HG02610 (cell line): ENCODE measurements around the gene NTRK2.

Experiments
- ATAC-seq: cut with Tn5 transposase; IDR thresholded peaks from one replicate; pipeline ENCODE4 v1.9.1; 2021; ENCODE audit warnings: mild to moderate bottlenecking, moderate library complexity; ENCODE audit not compliant: unreplicated experiment

The NTRK2 gene

GRCh38 chr9:84845956-84846900 is 176.7 kb downstream of the NTRK2 start:
- no peak for ATAC-seq

GRCh38 chr9:84846906-84847305 is 177.4 kb downstream of the NTRK2 start:
- ATAC-seq = no peak

DNA sequence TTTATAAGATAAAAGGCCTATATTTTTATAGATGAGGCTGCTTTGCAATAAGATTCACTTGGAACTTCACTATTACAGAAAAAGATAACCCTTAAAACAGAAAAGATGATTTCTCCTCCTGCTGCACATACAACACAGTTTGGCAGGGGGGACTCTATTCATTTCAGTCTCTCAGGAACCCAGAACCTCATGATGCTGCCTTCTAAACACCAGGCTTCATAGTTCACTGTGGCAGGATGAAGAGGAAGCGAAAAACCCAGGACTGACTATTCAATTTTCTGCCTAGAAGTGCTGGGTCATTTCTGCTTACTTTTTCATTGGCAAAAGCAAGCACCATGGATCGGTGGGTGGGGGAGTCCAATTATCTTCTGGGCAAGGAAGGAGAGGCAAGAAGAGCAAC is 179.5 kb downstream of the NTRK2 start:
- no peak for ATAC-seq

- ATAC-seq = no peak
Observed at GRCh38 chr9:84850830-84851392, 181.4 kb downstream of the NTRK2 start.

DNA sequence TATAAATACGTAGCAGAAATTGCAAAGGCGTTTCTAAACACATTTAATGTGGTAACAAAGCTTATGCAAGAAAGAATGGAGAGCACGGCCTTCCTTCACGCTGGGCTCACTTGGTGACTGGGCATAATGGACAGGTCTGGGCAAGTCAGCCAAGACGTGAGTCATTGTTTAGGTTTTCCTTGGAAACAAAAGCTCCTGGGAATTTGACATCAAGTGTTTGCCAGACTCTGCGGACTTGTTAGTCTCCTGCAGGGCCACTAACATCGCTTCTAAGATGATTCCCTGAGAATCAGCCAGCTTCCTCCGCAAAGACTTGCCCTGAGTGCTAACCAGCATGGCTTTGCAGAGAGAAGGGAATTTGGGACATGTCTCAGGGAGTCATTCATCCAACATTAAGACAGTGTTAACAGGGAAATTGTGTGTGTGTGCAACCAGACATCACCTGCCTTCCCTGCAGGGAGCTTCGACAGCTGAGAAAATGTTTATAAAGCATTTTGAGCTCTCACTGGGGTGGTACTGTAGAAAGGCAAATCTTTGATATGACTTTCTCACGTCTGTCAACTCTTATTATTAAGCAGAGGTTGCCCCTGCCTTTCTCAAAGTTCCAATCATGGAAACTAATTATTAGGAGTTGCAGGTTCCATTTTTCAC is 182.5 kb downstream of the NTRK2 start:
- ATAC-seq = no peak

DNA sequence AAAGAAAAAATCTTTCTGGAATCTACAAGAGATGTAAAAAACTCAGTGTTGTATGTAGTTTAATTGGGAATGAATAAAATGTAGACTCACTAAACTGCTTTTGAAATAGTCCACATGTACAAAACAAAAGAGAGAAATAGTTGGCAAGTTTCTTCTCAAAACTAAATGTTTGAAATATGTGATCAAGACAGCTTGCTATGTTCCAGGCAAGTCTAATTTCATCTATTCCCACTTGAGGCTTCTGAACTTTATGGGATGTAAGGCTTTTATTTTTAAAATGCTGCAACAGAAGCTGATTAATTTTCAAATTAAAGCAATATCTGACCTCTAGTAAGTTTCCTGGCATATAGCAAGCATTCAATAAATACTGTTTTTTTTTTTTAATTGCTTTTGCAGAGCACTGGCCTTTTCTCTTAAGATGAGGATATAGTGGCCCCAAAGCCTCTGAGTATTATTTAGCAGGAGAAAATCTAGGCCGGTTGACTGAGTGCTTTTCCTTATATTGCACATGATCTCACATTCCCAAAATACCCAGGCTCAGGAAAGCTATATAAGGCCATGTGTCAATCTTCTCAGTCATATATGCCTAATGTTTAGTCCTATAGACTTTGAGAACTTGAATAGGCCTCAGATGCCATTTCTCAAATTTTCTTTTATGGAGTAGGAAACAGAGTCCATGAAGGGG is 183.2 kb downstream of the NTRK2 start:
- ATAC-seq = no peak

DNA sequence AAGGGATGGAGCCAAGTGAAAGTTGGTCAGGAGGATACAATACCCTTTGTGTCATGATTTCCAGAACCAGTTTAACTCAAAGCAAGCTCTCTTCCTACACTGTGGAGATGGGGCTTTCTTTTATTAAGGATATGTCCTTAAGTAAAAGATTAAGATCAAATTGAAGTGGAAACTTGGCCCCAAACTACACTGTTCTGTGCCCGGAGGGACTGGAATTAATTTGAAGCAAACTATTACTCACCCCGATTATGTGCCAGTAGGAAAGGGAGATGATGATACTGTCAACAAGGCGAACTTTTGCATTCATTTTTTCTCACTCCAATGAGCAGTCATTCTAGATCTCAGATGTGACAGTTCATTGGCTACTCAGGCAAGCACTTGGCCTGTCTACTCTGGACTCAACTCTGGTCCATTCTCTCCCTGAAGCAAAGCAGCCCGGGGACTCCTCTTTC is 186.7 kb downstream of the NTRK2 start:
- ATAC-seq = no peak

DNA sequence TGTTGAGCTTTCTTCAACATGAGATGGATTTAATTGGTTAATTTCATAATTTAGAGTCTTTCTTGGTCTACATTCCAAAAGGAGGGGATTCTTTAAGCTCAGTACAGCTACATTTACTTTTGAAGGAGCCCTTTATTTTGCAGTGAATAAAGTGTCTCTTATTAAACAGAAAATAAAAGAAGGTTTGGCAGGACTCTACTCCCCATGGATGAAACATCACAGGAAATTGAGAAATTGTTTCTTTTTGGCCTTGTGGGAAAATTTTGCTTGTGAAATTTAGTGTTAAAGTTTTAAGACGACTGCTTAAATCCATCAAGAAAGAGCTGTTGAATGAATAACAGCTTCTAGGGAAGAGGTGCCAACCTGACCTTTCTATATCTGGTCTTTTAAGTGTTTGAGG is 187.7 kb downstream of the NTRK2 start:
- ATAC-seq = no peak

DNA sequence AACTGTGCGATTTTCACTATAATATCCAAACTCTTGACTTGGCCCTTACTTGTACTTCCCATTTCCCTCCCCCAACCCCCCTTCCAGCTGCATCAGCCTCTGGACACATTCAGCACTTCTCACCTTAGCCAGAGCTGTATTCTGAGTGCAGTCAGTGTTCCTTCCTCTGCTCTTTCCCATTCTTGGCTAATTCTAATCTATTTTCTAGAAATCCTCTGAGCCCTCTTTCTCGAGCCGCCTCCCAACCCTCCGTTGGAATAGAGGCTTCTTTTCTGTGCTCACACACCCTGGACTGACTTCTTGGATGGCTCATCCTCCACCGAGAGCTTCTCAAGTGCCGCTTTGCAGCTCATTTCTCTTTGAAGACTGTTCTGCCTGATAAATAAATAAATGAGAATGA is 188.8 kb downstream of the NTRK2 start:
- no peak for ATAC-seq

DNA sequence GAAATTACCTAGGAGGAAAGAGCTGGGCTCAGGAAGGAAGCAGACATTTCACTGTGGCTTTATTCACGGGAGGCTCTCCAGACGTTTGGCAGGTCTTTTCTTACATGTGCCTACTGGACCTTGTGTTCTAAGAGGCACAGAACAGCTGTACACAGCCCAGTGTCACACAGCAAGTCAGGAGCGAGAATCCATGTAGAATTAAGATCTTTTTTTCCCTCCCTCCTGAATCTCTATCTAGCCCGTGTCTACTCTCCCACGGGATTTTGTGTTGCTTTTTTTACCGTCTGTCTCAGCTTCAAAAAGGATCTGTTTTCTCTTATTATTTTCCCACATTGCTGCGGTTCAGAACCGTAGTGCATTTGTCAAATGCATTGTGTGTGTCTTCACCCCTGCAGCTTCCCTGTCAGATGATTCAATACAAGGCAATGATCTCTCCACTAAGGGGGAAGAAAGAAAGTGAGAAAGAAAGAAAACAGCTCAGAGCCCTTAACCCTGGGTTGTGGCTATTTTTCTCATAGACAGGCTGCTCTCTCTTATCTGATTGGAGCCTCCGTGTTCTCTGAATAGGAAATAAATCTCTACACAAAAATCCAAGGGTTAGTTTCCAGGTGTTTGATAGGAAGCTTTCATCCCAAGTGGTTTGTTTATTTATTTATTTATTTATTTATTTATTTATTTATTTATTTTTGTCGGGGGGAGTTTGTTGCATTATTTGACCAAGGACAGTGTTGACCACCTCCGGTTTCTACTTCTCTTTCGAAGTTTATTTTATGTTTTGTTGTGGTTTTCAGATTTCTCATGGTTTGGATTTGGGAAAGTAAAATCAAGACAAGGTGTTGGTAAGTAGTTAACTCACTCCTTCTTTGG is 191.0 kb downstream of the NTRK2 start:
- ATAC-seq = no peak

DNA sequence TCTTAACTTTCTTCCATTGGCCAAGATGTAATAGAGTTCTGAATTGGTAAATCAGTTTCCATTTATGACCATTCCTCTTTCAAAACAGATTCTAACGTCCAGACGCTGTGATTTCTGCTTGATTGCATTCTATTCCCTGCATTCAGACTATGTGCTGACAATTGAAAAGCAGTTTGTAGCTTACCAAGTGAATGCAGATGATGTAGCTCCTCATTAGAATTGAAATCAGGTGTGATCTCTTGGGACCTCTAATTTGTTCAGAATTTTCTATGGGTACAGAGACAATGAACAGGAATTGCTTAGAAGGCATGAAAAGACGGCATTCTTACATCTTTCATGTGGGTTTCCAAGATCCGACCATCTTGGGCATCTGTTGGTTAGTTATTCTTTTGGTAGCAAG is 191.9 kb downstream of the NTRK2 start:
- ATAC-seq = no peak

- no peak for ATAC-seq
Observed at GRCh38 chr9:84862308-84862707, 192.8 kb downstream of the NTRK2 start.

DNA sequence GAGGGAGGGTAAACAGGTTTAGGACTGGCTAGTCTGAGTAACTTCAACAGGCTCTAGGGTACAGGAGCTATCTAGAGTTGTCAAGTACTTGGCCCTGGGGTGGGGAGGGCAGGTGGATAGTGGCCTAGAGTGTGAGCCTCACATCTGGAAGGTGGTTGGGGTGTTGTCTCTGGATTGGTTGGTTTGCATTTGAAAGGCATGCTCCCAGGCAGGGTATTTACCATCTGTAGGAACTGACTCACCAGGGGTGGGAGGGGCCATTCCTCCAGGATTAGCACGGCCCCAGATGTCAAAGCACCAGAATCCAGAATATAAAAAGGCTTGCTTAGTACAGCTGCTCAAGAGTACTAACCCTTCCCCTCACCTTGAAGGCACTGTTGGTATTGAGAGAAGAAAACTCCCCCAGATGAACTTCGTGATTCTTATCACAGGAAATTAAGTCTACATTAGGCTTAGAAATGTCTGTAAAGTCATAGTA is 193.3 kb downstream of the NTRK2 start:
- ATAC-seq = no peak

GRCh38 chr9:84863372-84863771 is 193.8 kb downstream of the NTRK2 start:
- ATAC-seq = no peak

DNA sequence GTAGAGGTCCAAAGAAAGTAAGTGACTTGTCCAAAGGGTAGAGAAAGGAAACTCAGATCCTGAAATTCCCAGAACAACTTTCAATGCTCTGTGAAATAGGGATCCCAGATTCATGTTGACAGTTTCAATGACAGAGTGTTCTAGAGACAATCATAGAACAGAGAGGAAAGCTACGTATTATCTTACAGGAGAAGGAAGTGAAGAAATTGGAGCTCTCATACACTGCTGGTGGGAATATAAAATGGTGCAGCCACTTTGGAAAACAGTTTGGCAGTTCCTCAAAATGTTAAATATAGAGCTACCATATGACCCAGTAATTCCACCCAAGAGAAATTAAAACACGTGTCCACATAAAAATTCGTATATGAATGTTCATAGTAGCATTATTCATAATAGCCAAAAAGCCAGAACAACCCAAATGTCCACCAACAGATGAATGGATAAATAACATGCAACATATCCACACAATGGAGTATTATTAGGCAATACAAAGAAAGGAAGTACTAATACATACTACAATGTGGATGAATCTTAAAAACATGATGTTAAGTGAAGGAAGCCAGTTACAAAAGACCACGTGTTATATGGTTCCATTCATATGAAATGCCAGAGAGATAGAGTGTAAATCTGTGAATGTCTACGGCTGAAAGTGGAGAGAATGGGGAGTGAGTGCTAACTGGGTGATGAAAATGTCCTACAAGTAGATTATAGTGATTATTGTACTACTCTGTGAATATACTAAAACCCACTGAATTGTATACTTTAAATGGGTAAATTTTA is 197.1 kb downstream of the NTRK2 start:
- ATAC-seq = no peak

DNA sequence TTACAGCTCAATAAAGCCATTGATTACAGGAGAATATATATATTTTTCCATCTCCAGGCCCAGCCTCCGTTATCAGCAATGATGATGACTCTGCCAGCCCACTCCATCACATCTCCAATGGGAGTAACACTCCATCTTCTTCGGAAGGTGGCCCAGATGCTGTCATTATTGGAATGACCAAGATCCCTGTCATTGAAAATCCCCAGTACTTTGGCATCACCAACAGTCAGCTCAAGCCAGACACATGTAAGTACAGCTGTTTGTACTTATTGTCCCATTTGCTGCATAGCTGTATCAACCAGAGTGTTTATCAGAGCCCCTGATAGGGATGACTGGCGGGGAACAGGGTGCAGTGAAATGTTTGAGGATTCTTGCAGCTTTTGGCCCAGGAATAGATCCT is 197.7 kb downstream of the NTRK2 start:
- ATAC-seq = no peak

DNA sequence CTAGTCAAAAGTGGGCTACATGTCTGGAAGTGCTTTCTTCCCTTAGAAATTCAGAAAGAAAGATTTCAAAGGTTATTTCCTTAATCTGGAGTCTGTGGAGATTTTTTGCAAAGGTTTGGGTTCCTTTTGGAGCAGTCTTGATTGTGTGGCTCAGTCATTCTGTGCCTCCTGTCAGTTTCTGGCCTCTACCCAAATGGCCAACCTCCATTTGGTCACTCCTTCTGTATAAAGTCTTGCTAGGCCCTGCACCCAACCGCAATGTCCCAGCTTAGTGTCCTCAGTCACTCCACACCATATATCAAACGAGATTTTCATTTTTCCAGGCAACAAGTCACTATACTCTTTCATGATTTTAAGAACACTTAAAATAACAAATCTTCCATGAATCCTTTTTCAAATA is 199.6 kb downstream of the NTRK2 start:
- ATAC-seq = no peak

- ATAC-seq = no peak
Observed at GRCh38 chr9:84871983-84872382, 202.5 kb downstream of the NTRK2 start.

DNA sequence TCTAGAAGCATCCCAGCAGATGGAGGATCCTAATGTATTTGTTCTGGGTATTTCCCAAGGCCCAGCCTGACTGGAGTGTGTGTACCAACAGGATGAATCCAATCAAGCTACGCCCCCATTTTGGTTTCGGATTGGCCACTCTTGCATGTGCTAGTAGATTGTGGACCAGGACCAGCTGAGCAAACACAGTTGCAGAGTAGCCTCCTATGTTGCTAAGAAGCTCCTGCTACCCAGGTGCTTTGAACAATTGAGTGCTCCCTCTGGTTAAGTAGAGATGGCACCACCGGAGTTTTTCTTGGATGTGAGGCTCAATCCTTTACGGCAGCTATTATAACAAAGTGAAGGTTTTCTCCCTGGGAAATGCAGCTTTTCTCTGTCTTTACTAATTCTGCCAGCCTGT is 204.5 kb downstream of the NTRK2 start:
- ATAC-seq = no peak
